ENCODE measurements around the gene BCL2L12. TPM values are rescaled to one million over a fixed set of nuclear protein-coding genes. Genes with fewer than 3 reads are reported as not detected.

BCL2L12 gene
- total and polyA plus RNA-seq, 2 of the 13 experiments (the other 11 are each of a cell fraction or from before 2014, with no cell fraction given) = 26.8 to 40.8 TPM

GRCh38 chr19:49641688-49642491 lies 23.8 kb upstream of the BCL2L12 start, which contains the start of gene SCAF1 (continued):
- TF ChIP-seq BCLAF1 (IDR thresholded peaks at IDR 0.05) (no peak), ZNF253 (CRISPR knock-in tag; IDR thresholded peaks at IDR 0.05; ENCODE audit: borderline replicate concordance) (no peak), DPF2 (CRISPR knock-in tag; IDR thresholded peaks at IDR 0.05; ENCODE audit: borderline replicate concordance, low read depth) (no peak), PPARG (CRISPR knock-in tag; conservative IDR thresholded peaks at IDR 0.05) (peak; percentile 100), ZZZ3 (CRISPR knock-in tag; IDR thresholded peaks at IDR 0.05; ENCODE audit: borderline replicate concordance) (no peak), ZNF468 (CRISPR knock-in tag; IDR thresholded peaks at IDR 0.05) (no peak), EED (CRISPR knock-in tag; IDR thresholded peaks at IDR 0.05) (no peak), MEF2D (CRISPR knock-in tag; IDR thresholded peaks at IDR 0.05) (peak; percentile 48; the same call in 1 of the 2 replicates), ZNF142 (CRISPR knock-in tag; IDR thresholded peaks at IDR 0.05) (no peak), GTF3A (CRISPR knock-in tag; conservative IDR thresholded peaks at IDR 0.05) (no peak), ZNF275 (CRISPR knock-in tag; IDR thresholded peaks at IDR 0.05; ENCODE audit: borderline replicate concordance) (no peak; the same call in 1 of the 2 replicates), ZNF530 (CRISPR knock-in tag; IDR thresholded peaks at IDR 0.05; ENCODE audit: low read depth) (no peak), ZBTB7B (CRISPR knock-in tag; IDR thresholded peaks at IDR 0.05) (no peak), TBP (CRISPR knock-in tag; IDR thresholded peaks at IDR 0.05) (peak; percentile 87; the same call in 1 of the 2 replicates), ZNF557 (CRISPR knock-in tag; IDR thresholded peaks at IDR 0.05) (no peak), ZEB1 (IDR thresholded peaks at IDR 0.05; ENCODE audit: insufficient replicate concordance, low read depth) (no peak), ELF4 (CRISPR knock-in tag; IDR thresholded peaks at IDR 0.05; ENCODE audit: borderline replicate concordance) (0 out of 2 replicates have a peak, but pooled peaks have one; percentile 30), ZNF274 (CRISPR knock-in tag; IDR thresholded peaks at IDR 0.05) (no peak), GTF2F1 (IDR thresholded peaks at IDR 0.05; ENCODE audit: low read length) (0 out of 2 replicates have a peak, but pooled peaks have one; percentile 47), RFXAP (CRISPR knock-in tag; IDR thresholded peaks at IDR 0.05; ENCODE audit: borderline replicate concordance) (no peak; the same call in 1 of the 2 replicates)

Measured in HepG2 (cell line).